ENCODE data around the gene ADSS1.

ADSS1 gene

DNA sequence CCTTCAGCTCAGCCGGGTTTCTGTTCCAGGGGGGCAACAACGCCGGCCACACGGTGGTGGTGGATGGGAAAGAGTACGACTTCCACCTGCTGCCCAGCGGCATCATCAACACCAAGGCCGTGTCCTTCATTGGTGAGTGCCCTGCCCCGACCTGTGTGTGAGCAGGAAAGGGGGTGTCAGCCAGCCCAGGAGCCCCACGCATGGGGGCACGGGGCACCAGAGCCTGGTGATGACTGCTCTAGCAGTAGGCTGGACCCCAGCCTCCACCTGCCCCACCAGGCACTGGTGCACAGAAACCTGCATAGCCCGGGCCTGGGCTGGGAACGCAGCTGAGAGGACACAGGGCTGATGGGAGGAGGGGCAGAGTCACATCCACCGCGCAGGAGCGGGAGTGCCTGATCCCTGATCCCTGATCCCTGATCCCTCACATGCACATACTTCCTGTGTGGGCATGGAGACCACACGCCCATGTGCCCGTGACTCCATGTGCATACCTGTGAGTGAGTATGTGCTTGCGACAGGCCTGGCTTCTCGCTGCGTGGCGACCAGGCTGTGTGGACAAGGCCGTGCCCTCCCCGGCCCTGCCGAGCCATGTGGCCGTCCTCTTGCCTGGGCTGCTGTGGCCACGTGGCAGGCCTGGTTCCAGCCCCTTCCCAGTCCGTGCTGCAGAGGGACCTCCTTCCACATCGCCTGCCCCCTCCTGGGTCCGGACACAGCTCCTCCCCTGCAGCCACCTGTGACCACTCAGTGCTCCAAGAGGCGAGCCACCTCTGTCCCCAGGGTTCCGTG lies 11.2 kb downstream of the ADSS1 start:
- Histone ChIP-seq H3K27ac (no peak overlapping the region), H3K4me3 (ENCODE audit: low read depth, low read length) (no peak overlapping the region), H3K36me3 (replicated peaks) (no peaks in the 10 kb centered on the region), H3K27me3 (replicated peaks) (no peaks in the 10 kb centered on the region)
- in situ Hi-C loops (cut with HindIII; ENCODE audit: low pct_ligation_motif_present, low sequenced_read_pairs) = no loop called here
- TF ChIP-seq, protein P1, sequence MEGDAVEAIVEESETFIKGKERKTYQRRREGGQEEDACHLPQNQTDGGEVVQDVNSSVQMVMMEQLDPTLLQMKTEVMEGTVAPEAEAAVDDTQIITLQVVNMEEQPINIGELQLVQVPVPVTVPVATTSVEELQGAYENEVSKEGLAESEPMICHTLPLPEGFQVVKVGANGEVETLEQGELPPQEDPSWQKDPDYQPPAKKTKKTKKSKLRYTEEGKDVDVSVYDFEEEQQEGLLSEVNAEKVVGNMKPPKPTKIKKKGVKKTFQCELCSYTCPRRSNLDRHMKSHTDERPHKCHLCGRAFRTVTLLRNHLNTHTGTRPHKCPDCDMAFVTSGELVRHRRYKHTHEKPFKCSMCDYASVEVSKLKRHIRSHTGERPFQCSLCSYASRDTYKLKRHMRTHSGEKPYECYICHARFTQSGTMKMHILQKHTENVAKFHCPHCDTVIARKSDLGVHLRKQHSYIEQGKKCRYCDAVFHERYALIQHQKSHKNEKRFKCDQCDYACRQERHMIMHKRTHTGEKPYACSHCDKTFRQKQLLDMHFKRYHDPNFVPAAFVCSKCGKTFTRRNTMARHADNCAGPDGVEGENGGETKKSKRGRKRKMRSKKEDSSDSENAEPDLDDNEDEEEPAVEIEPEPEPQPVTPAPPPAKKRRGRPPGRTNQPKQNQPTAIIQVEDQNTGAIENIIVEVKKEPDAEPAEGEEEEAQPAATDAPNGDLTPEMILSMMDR (IDR thresholded peaks at IDR 0.05; ENCODE audit: low read depth, low read length, missing control alignments) = no peak
- no peak for DNase-seq

DNA sequence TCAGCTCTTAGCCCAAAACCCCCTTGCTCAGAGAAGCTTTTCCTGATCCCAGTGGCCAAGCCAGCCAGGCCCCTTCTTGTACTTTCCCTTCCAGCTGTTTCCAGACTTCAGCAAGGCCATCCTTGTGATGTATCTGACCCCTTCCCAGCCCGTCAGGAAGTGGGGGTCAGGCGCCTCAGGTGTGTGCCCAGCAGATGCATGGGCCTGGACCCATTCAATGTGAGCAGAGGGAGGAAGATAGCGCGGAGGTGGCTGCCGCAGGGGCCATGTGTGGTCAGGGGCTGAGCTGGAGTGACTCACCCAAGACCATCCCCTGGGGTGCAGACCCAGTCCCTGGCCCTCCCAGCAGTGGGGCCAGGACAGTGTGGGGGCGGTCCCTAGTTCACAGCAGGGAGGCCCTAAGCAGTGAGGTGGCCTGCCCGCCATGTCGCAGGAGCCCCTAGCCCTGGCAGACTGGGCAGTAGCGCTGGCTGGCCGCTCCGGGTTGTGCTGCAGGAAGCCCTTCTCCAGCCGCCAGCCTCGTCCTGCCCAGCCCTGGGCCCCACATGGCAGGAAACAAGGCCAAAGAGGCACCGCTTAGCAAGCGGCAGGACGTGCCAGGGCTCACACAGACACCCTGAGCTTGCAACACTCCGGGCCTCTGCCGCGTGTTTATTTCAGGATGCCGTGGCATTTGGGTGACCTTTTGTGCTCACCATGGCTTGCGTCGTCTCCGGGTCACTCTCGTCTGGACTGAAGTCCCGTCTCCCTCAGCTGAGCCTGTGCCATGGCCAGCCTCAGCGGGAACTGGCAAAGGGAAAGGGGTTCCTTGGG lies 12.0 kb downstream of the ADSS1 start:
- TF ChIP-seq, protein P1 (IDR thresholded peaks at IDR 0.05; ENCODE audit: low read depth, low read length, missing control alignments) = no peak
- DNase-seq = peak; percentile 36
- Histone ChIP-seq H3K27ac (no peak overlapping the region), H3K27me3 (replicated peaks) (no peaks in the 10 kb centered on the region), H3K36me3 (replicated peaks) (no peaks in the 10 kb centered on the region), H3K4me3 (ENCODE audit: low read depth, low read length) (no peak overlapping the region)
- in situ Hi-C loops (cut with HindIII; ENCODE audit: low pct_ligation_motif_present, low sequenced_read_pairs) = no loop called here

DNA sequence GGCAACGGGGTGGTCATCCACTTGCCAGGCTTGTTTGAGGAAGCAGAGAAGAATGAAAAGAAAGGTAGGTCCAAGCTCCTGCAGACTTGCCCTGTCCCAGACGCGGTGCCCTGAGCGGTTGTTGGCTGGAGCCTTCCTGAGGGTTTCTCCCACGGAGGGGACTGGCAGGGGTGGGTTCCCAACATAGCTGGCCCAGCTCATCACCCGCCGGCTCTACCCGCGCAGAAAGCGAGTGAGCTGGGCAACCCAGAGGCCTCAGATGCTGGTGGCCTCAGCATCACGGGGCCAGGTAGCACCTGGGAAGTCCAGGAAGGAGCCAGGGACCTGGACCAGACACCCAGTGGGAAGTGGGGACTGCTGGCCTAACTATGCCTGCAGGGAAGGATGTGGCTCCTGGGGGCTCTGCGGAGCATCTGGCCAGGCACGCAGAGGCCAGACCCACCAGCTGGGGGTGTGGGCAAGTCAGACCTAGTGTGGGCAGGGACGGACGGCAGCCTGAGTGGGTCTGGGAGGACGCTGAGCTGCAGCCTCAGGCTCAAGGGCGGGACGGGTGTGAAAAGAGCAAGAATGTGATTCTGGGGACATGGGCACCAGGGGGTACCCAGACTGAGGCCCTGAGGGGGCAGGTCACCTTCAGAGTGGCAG lies 14.5 kb downstream of the ADSS1 start:
- in situ Hi-C loops (cut with HindIII; ENCODE audit: low pct_ligation_motif_present, low sequenced_read_pairs) = no loop called here
- Histone ChIP-seq H3K4me3 (ENCODE audit: low read depth, low read length) (no peak overlapping the region), H3K27me3 (replicated peaks) (no peaks in the 10 kb centered on the region), H3K36me3 (replicated peaks) (no peaks in the 10 kb centered on the region), H3K27ac (no peak overlapping the region)
- TF ChIP-seq, protein P1 (IDR thresholded peaks at IDR 0.05; ENCODE audit: low read depth, low read length, missing control alignments) = no peak
- DNase-seq = no peak

DNA sequence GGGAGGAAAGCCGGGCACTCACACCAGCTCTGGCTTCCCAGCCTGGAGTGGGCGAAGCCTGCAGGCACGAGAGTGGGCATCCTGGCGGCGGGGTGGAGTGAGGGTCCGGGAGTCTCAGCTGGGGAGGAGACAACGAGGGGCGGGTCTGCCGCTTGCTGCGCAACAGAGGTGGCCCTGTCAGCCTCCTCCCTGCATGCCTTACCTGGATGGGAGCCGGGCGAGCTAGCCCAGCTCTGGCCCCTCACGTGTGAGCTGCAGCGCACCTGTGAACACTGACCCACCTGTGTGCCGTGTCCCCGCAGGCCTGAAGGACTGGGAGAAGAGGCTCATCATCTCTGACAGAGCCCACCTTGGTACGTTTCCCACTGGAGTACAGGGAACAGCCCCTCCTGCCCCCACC lies 15.0 kb downstream of the ADSS1 start:
- TF ChIP-seq, protein P1 (IDR thresholded peaks at IDR 0.05; ENCODE audit: low read depth, low read length, missing control alignments) = no peak
- Histone ChIP-seq H3K4me3 (ENCODE audit: low read depth, low read length) (no peak overlapping the region), H3K27me3 (replicated peaks) (no peaks in the 10 kb centered on the region), H3K36me3 (replicated peaks) (no peaks in the 10 kb centered on the region), H3K27ac (no peak overlapping the region)
- no peak for DNase-seq
- in situ Hi-C loops (cut with HindIII; ENCODE audit: low pct_ligation_motif_present, low sequenced_read_pairs) = no loop called here

DNA sequence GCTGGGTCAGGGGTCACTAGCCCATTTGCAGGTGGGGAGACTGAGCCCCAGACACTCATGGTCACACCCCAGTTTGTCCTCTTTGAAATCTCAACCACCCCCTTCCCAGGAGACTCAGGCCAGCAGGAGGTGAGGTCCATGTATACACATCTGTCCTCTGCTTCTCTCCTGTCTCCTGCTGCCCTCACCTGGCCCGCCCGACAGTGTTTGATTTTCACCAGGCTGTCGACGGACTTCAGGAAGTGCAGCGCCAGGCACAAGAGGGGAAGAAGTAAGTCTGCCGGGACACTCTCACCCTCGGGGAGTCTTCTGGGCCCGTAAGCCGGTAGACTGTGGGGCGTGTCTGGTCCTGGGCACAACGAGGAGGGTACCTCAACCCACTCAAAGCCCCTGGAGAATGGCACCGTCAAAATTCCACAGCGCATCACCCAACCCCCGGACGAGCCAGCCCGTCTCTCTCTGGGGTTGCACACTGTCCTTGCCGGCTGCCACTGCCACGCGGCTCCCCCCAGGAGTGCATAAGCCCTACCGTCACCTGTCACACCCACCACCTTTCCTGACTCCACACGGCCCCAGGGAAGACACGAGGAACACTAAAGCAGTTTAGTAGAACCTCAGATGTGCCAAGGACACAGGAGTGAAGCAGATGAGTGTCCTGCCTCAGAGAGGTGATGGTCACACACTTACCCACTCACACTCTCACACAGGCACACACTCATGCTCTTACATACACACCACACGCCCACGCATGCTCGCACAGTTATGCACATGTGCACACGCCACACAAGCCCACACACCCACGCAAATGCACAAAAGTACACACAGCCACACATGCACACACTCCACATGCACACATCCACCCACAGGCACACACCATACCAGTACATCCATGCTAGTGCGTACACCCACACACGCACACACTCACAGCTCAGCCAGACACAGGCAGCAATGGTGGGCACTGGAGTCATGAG lies 15.8 kb downstream of the ADSS1 start:
- TF ChIP-seq, protein P1 (IDR thresholded peaks at IDR 0.05; ENCODE audit: low read depth, low read length, missing control alignments) = no peak
- in situ Hi-C loops (cut with HindIII; ENCODE audit: low pct_ligation_motif_present, low sequenced_read_pairs) = no loop called here
- Histone ChIP-seq H3K36me3 (replicated peaks) (no peaks in the 10 kb centered on the region), H3K4me3 (ENCODE audit: low read depth, low read length) (no peak overlapping the region), H3K27me3 (replicated peaks) (no peaks in the 10 kb centered on the region), H3K27ac (no peak overlapping the region)
- DNase-seq = no peak
